KMS-11 (cell line): ENCODE data around the gene STRBP.

Source experiments
- H2AFZ ChIP-seq: fragments of 200-600 bp; sonication (generic); 2 replicates; pipeline ENCODE4 v1.6.1; 2016; ENCODE audit warnings: antibody characterized with exemption, mixed run types, low read depth
- H3K27ac ChIP-seq: fragments of 200-600 bp; sonication (generic); 2 replicates; pipeline ENCODE4 v1.6.1; 2016; ENCODE audit warnings: mild to moderate bottlenecking, mixed run types
- H3K27me3 ChIP-seq: fragments of 200-600 bp; sonication (generic); 2 replicates; pipeline ENCODE4 v1.6.1; 2017; ENCODE audit warnings: mild to moderate bottlenecking, low read depth, mixed run types, moderate library complexity; ENCODE audit not compliant: insufficient read depth
- H3K36me3 ChIP-seq: fragments of 200-600 bp; sonication (generic); 2 replicates; pipeline ENCODE4 v1.6.1; 2017; ENCODE audit warnings: mild to moderate bottlenecking, mixed run types; ENCODE audit not compliant: insufficient read depth
- H3K4me1 ChIP-seq: fragments of 200-600 bp; sonication (generic); 2 replicates; pipeline ENCODE4 v1.6.1; 2016; ENCODE audit warnings: mild to moderate bottlenecking, low read depth, mixed run types; ENCODE audit not compliant: poor library complexity, severe bottlenecking
- H3K4me2 ChIP-seq: fragments of 200-600 bp; sonication (generic); 2 replicates; pipeline ENCODE4 v1.7.0; 2016; ENCODE audit warnings: mild to moderate bottlenecking, mixed run types
- H3K4me3 ChIP-seq: fragments of 200-600 bp; sonication (generic); IDR thresholded peaks from 2 replicates; pipeline ENCODE4 v1.6.1; 2017; ENCODE audit warnings: low read depth, low read length, mixed read lengths; ENCODE audit not compliant: insufficient read depth
- H3K79me2 ChIP-seq: fragments of 200-600 bp; sonication (generic); 2 replicates; pipeline ENCODE4 v1.6.1; 2016; ENCODE audit warnings: low read depth, mixed run types; ENCODE audit not compliant: insufficient read depth
- H3K9ac ChIP-seq: fragments of 200-600 bp; sonication (generic); 2 replicates; pipeline ENCODE4 v1.6.1; 2016; ENCODE audit warnings: mild to moderate bottlenecking, mixed run types
- H4K20me1 ChIP-seq: fragments of 200-600 bp; sonication (generic); 2 replicates; pipeline ENCODE4 v1.6.1; 2016; ENCODE audit warnings: mild to moderate bottlenecking, mixed run types; ENCODE audit not compliant: insufficient read depth
- TF ChIP-seq, protein P1 (sequence below): fragments of 200-600 bp; sonication (generic); conservative IDR thresholded peaks from 2 replicates; pipeline ENCODE4 v1.6.1; 2017; ENCODE audit warnings: low read depth, mild to moderate bottlenecking, antibody characterized with exemption, low read length, moderate library complexity, mixed read lengths

The STRBP gene

GRCh38 chr9:123312306-123312877 lies 44.0 kb upstream of the STRBP start:
- Histone ChIP-seq H3K36me3 (no peaks in the 10 kb centered on the region), H2AFZ (no peak overlapping the region), H3K9ac (no peak overlapping the region), H3K4me1 (peaks cover 5% of the 10 kb centered on the region), H3K27me3 (no peaks in the 10 kb centered on the region), H3K4me2 (no peak overlapping the region), H4K20me1 (no peaks in the 10 kb centered on the region), H3K79me2 (no peaks in the 10 kb centered on the region), H3K4me3 (no peak overlapping the region), H3K27ac (no peak overlapping the region)
- TF ChIP-seq, protein P1, sequence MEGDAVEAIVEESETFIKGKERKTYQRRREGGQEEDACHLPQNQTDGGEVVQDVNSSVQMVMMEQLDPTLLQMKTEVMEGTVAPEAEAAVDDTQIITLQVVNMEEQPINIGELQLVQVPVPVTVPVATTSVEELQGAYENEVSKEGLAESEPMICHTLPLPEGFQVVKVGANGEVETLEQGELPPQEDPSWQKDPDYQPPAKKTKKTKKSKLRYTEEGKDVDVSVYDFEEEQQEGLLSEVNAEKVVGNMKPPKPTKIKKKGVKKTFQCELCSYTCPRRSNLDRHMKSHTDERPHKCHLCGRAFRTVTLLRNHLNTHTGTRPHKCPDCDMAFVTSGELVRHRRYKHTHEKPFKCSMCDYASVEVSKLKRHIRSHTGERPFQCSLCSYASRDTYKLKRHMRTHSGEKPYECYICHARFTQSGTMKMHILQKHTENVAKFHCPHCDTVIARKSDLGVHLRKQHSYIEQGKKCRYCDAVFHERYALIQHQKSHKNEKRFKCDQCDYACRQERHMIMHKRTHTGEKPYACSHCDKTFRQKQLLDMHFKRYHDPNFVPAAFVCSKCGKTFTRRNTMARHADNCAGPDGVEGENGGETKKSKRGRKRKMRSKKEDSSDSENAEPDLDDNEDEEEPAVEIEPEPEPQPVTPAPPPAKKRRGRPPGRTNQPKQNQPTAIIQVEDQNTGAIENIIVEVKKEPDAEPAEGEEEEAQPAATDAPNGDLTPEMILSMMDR = no peak

- no peak overlapping the region for H3K27ac ChIP-seq
- no peaks in the 10 kb centered on the region for H3K27me3 ChIP-seq
- no peak overlapping the region for H3K9ac ChIP-seq
- H3K4me2 ChIP-seq = no peak overlapping the region
- H3K36me3 ChIP-seq = no peaks in the 10 kb centered on the region
- TF ChIP-seq, protein P1 = no peak
- no peaks in the 10 kb centered on the region for H3K4me1 ChIP-seq
- H2AFZ ChIP-seq = no peak overlapping the region
- no peak overlapping the region for H3K4me3 ChIP-seq
- no peaks in the 10 kb centered on the region for H3K79me2 ChIP-seq
- H4K20me1 ChIP-seq = no peaks in the 10 kb centered on the region
These were observed 42.9 kb upstream of the STRBP start for GRCh38 chr9:123311250-123311752.

GRCh38 chr9:123310551-123311249 lies 42.3 kb upstream of the STRBP start:
- Histone ChIP-seq H3K4me1 (no peaks in the 10 kb centered on the region), H3K9ac (no peak overlapping the region), H3K27ac (no peak overlapping the region), H3K36me3 (no peaks in the 10 kb centered on the region), H2AFZ (no peak overlapping the region), H3K4me3 (no peak overlapping the region), H3K79me2 (no peaks in the 10 kb centered on the region), H3K4me2 (no peak overlapping the region), H4K20me1 (no peaks in the 10 kb centered on the region), H3K27me3 (no peaks in the 10 kb centered on the region)
- TF ChIP-seq, protein P1 = no peak

DNA sequence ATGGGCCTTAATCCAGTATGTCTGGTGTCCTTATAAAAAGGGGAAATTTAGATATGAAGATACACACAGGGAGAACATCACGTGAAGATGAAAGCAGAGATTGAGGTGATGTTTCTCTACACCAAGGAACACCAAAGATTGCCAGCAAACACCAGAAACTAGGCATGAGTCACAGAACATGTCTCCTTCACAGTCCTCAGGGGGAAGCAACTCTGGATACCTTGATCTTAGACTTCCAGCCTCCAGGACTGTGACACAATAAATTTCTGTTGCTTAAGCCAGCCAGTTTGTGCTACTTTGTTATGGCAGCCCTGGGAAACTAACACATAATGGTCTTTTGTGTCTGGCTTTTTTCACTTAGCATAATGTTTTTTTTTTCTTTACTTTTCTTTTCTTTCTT lies 41.2 kb upstream of the STRBP start:
- H3K9ac ChIP-seq = no peak overlapping the region
- no peak overlapping the region for H2AFZ ChIP-seq

More for the DNA sequence above, 41.2 kb upstream of the STRBP start:
- Histone ChIP-seq H3K36me3 (no peaks in the 10 kb centered on the region), H3K79me2 (no peaks in the 10 kb centered on the region), H4K20me1 (no peaks in the 10 kb centered on the region), H3K27ac (no peak overlapping the region), H3K27me3 (no peaks in the 10 kb centered on the region), H3K4me2 (no peak overlapping the region), H3K4me3 (no peak overlapping the region), H3K4me1 (no peaks in the 10 kb centered on the region)
- TF ChIP-seq, protein P1 = no peak
